ENCODE data around the gene ETAA1. TPM values are rescaled to one million over a fixed set of nuclear protein-coding genes. Genes with fewer than 3 reads are reported as not detected.

Gene ETAA1
- 11.6 and 18.5 TPM in 2 replicates for total RNA-seq

DNA sequence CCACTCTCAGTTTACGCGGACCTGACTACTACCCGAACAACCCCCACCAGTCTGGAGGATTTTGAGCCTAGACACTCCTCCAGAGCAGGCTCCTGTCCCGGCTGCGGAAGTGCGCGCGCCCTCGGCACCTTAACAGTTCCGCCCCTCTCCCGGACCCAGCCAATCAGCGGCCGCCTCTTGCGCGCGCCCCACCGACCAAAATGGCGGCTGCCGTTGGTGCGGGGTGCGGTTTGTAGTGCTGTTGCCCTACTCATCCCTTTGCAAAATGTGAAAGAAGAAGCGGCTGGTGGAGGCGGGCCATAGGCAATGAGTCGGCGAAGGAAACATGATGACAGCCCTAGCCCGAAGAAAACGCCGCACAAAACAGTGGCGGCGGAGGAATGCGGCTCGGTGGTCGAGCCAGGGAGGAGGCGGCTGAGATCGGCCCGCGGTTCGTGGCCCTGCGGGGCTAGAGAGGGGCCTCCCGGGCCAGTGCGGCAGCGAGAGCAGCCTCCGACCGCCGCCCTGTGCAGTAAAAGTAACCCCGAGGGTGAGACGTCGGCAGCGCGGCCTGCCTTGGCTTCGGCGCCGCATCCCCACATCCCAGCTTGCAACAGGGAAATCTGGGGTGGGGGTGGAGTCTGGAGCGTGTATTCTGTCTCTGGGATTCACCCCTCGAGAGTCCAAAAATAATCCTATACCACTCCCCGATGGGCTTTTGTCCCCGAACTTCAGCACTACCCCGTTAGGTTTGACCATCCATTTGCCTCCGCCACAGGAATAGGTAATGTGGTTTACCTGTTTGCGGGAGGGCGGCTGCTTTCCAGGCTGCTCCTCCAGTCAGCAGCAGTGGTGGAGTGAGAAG is at the start of gene ETAA1:
TSS of gene ETAA1 (plus strand) at position 191 of the 844 bp plus-strand sequence. CDS start at position 307, 116 bp downstream.

Data from tracheal epithelial cell (primary cell).